Right lobe of liver (tissue), 6 donors: ENCODE data around the gene PGBD5. TPM values are rescaled to one million over a fixed set of nuclear protein-coding genes. Genes with fewer than 3 reads are reported as not detected.
"Not testable (repeated sequence)": the region's sequence is repeated elsewhere in the genome, so short reads cannot be mapped to it uniquely, and the experiment has no call there.

Source experiments
- ATAC-seq, 4 donors: fragments of 200-7000 bp; cut with Tn5 transposase; one replicate each; pipeline ENCODE4 v1.9.1; 2020; ENCODE audit warnings: mild to moderate bottlenecking in 4 of 4, moderate library complexity in 4 of 4
- DNase-seq, 3 donors: peaks; one replicate each; pipeline ENCODE4 v3.0.0-alpha.2; 2020
- H3K27ac ChIP-seq, 3 donors: fragments of 200-600 bp; one replicate each; pipeline ENCODE4 v1.8.0; 2022
- H3K27me3 ChIP-seq, 2 donors: fragments of 200-600 bp; one replicate each; pipeline ENCODE4 v1.8.0; 2022
- H3K36me3 ChIP-seq, 4 donors: fragments of 200-600 bp; sonication (generic) in 1 of 4; one replicate each; pipeline versions ENCODE4 v1.5.1 to v1.8.0; 2017 to 2022; ENCODE audit warnings: control low read depth in 1 of 4
- H3K4me1 ChIP-seq, 4 donors: fragments of 200-600 bp; sonication (generic) in 1 of 4; one replicate each; pipeline versions ENCODE4 v1.5.1 to v1.8.0; 2017 to 2022; ENCODE audit warnings: control low read depth in 1 of 4
- H3K4me3 ChIP-seq, 3 donors: fragments of 200-600 bp; one replicate each; pipeline ENCODE4 v1.8.0; 2022
- H3K9me3 ChIP-seq, 4 donors: fragments of 200-600 bp; sonication (generic) in 1 of 4; one replicate each; pipeline versions ENCODE4 v1.5.1 to v1.8.0; 2017 to 2022; ENCODE audit warnings: control low read depth in 1 of 4
- CTCF ChIP-seq, 4 donors: fragments of 200-600 bp in 3 of 4; fragments of 450-650 bp in 1 of 4; IDR thresholded peaks; one replicate each; pipeline versions ENCODE4 v1.5.1 to v1.8.0; 2016 to 2022; ENCODE audit warnings: antibody characterized with exemption in 4 of 4, mild to moderate bottlenecking in 2 of 4
- POLR2A ChIP-seq: fragments of 450-650 bp; IDR thresholded peaks from one replicate; pipeline ENCODE4 v1.6.1; 2017; ENCODE audit warnings: antibody characterized with exemption, mild to moderate bottlenecking
- WGBS: methylation state at CpG from one replicate; pipeline ENCODE4 v1.1.6; 2018; ENCODE audit warnings: low coverage, low lambda C conversion rate; ENCODE audit not compliant: insufficient coverage; ENCODE audit errors: missing lambda C conversion rate; 5-methylcytosine and 5-hydroxymethylcytosine counted together
- intact Hi-C, 2 donors: fragments of 100-400 bp; cut with DNase I; formaldehyde crosslinking; loops; one replicate each; pipeline versions ENCODE4 v1.11.2 to v1.14.1; 2022
- long read RNA-seq: library from polyadenylated mRNA; unstranded; transcript quantifications from one replicate; pipeline ENCODE4 v2.0.0, GENCODE V29; 2019
- total RNA-seq, 6 experiments: library from RNA; depleted of rRNA in 2 of 6; stranded (reverse); fragments of >200 nt in 2 of 6; fragmentation: NEBNext Ultra II Directional in 3 of 6; extraction: Animal tissue kit (Norgen Biotek cat#: 25700) in 3 of 6; gene quantifications; one replicate each; pipeline versions ENCODE4 v1.1.0 to v1.2.4, GENCODE V29; 2016 to 2023
- donor health status: DM: no; HTN: yes; CAD: no.
- donor health status: DM: no; HTN: no; CAD: no.
- donor health status: DM: no; HTN: no; CAD: no.
- donor health status: DM: no; HTN: yes; CAD: no.
- donor health status: DM: no; HTN: yes; CAD: no.

Gene PGBD5
- 1 to 10 TPM in 5 of 6 experiments, under 1 TPM in 1; 0.80 to 6.4 (median 2.4) TPM for total RNA-seq
- long read RNA-seq, partial matches to known transcripts: 0 of 1 reads
- long read RNA-seq, other reads (novel, unspliced or antisense): 1 of 1 reads

GRCh38 chr1:230426246-230427093 lies at the start of gene PGBD5:
Gene PGBD5 (minus strand): TSS chr1:230426332. CDS start chr1:230425928, 404 bp downstream.
- Histone ChIP-seq H3K27ac (no peak within 1 kb of the TSS), H3K4me3 (peak within 1 kb of the TSS; percentile 53 to 68 (median 60)), H3K36me3 (no peaks in the 10 kb centered on the region), H3K4me1 (peaks cover 0 to 9% (median 0%) of the 10 kb centered on the region in 4 donors), H3K9me3 (no peaks in the 10 kb centered on the region), H3K27me3 (no peaks in the 10 kb centered on the region)
- TF ChIP-seq CTCF (IDR thresholded peaks at IDR 0.05) (peak in 1 of 4 donors; percentile 10), POLR2A (peak; percentile 34)
- WGBS: 4% methylated on average over 7 of the region's 93 CpGs
- intact Hi-C loops: no loop called here
- ATAC-seq (peak; percentile 97 to 99 (median 98)), DNase-seq (peak; percentile 86 to 87 (median 87))

GRCh38 chr1:230474924-230475323 lies 48.8 kb upstream of the PGBD5 start:
- H3K27ac ChIP-seq, H3K27me3 ChIP-seq, H3K36me3 ChIP-seq, intact Hi-C loops, DNase-seq, ATAC-seq, H3K4me1 ChIP-seq, H3K4me3 ChIP-seq, H3K9me3 ChIP-seq: not testable (repeated sequence)
- WGBS: 66% methylated on average over 5 of the region's 5 CpGs

GRCh38 chr1:230470750-230471149 lies 44.6 kb upstream of the PGBD5 start:
- H3K36me3 ChIP-seq, ATAC-seq, H3K4me1 ChIP-seq, H3K27me3 ChIP-seq, intact Hi-C loops, H3K4me3 ChIP-seq, H3K9me3 ChIP-seq, DNase-seq, H3K27ac ChIP-seq: not testable (repeated sequence)
- WGBS: 100% methylated on average over 1 of the region's 1 CpG

- ATAC-seq (no peak), DNase-seq (no peak)
- H3K9me3 ChIP-seq: no peaks in the 10 kb centered on the region
- no peaks in the 10 kb centered on the region for H3K27me3 ChIP-seq
- H3K4me3 ChIP-seq: no peak overlapping the region
- no peak overlapping the region for H3K27ac ChIP-seq
- H3K4me1 ChIP-seq: no peaks in the 10 kb centered on the region
- intact Hi-C loops: no loop called here
- no peak for TF ChIP-seq POLR2A
- no peak for TF ChIP-seq CTCF (IDR thresholded peaks at IDR 0.05)
- H3K36me3 ChIP-seq: no peaks in the 10 kb centered on the region
Observed at GRCh38 chr1:230469271-230469670, 43.1 kb upstream of the PGBD5 start.

GRCh38 chr1:230465691-230466090 lies 39.6 kb upstream of the PGBD5 start:
- intact Hi-C loops: no loop called here
- 90% methylated on average over 1 of the region's 1 CpG for WGBS
- TF ChIP-seq POLR2A (no peak), CTCF (IDR thresholded peaks at IDR 0.05) (no peak)
- H3K4me3 ChIP-seq: no peak overlapping the region
- no peaks in the 10 kb centered on the region for H3K27me3 ChIP-seq
- H3K36me3 ChIP-seq: no peaks in the 10 kb centered on the region
- no peaks in the 10 kb centered on the region for H3K9me3 ChIP-seq
- DNase-seq (no peak), ATAC-seq (no peak)
- no peaks in the 10 kb centered on the region for H3K4me1 ChIP-seq
- no peak overlapping the region for H3K27ac ChIP-seq
